H1 (cell line): Measurements from ENCODE around the gene TRABD2B. TPM values are rescaled to one million over a fixed set of nuclear protein-coding genes. Genes with fewer than 3 reads are reported as not detected.

Source experiments
- CEBPB ChIP-seq: IDR thresholded peaks from 2 replicates; pipeline ENCODE4 v1.6.1; 2012; ENCODE audit warnings: low read depth, low read length
- CREB1 ChIP-seq: IDR thresholded peaks from 2 replicates; pipeline ENCODE4 v1.6.1; 2012; ENCODE audit warnings: inconsistent platforms
- EP300 ChIP-seq, 2 experiments: IDR thresholded peaks; 1 replicate in 1 of 2; 2 replicates in 1 of 2; pipeline ENCODE4 v1.6.1; 2011 to 2012; ENCODE audit warnings: low read depth in 2 of 2, low read length in 2 of 2, mild to moderate bottlenecking in 2 of 2, borderline replicate concordance in 1 of 2, inconsistent platforms in 1 of 2, moderate library complexity in 1 of 2
- JUN ChIP-seq: IDR thresholded peaks from 2 replicates; pipeline ENCODE4 v1.6.1; 2011; ENCODE audit warnings: low read depth, mild to moderate bottlenecking, improper control_type of control experiment, low read length
- KDM1A ChIP-seq: fragments of 200-600, 300-600 bp; sonication (generic); IDR thresholded peaks from 2 replicates; pipeline ENCODE4 v1.7.1; 2016; ENCODE audit warnings: mild to moderate bottlenecking, low read length, borderline replicate concordance
- MAFK ChIP-seq: IDR thresholded peaks from 2 replicates; pipeline ENCODE4 v1.6.1; 2012; ENCODE audit warnings: low read depth, mild to moderate bottlenecking, improper control_type of control experiment, low read length
- SIRT6 ChIP-seq: IDR thresholded peaks from one replicate; pipeline ENCODE4 v1.7.1; 2012; ENCODE audit warnings: low read length, inconsistent platforms
- SIX5 ChIP-seq: IDR thresholded peaks from 2 replicates; pipeline ENCODE4 v1.6.1; 2011; ENCODE audit warnings: mild to moderate bottlenecking, low read depth, low read length
- SP4 ChIP-seq: IDR thresholded peaks from 2 replicates; pipeline ENCODE4 v1.6.1; 2012; ENCODE audit warnings: low read length, inconsistent platforms
- TAF7 ChIP-seq: optimal IDR thresholded peaks from 2 replicates; pipeline ENCODE3; 2011; ENCODE audit warnings: low read depth, mild to moderate bottlenecking, inconsistent platforms, low read length, moderate library complexity, borderline replicate concordance
- polyA plus RNA-seq, 7 experiments: library from polyadenylated mRNA; depleted of rRNA in 3 of 7; stranded (reverse) in 5 of 7; unstranded in 2 of 7; fragments of >200 nt in 5 of 7; fragments of 200-250 nt in 2 of 7; gene quantifications; 1 replicate in 5 of 7; 2 replicates in 1 of 7; 4 replicates in 1 of 7; pipeline versions ENCODE4 v1.2.1 to v1.2.3, GENCODE V29; 2011 to 2013; ENCODE audit warnings: missing spikeins in 2 of 7, mixed read lengths in 2 of 7
- total RNA-seq: library from RNA; stranded (reverse); fragmentation: NEBNext Ultra II Directional; extraction: Animal tissue kit (Norgen Biotek cat#: 25700); gene quantifications from 2 replicates; pipeline ENCODE4 v1.2.1, GENCODE V29; 2021
- TF ChIP-seq, protein P1 (sequence below): fragments of 300-600 bp; sonication (generic); IDR thresholded peaks from 2 replicates; pipeline ENCODE4 v1.7.1; 2012; ENCODE audit warnings: low read length, moderate library complexity, mild to moderate bottlenecking, inconsistent platforms; ENCODE audit not compliant: insufficient replicate concordance
- TF ChIP-seq, protein P2 (sequence below): IDR thresholded peaks from 2 replicates; pipeline ENCODE4 v1.6.1; 2012; ENCODE audit warnings: inconsistent platforms

The TRABD2B gene
- total and polyA plus RNA-seq, 2 of the 8 experiments (the other 6 are each of a cell fraction or from before 2014, with no cell fraction given), result 0.95 to 3.4 TPM

DNA sequence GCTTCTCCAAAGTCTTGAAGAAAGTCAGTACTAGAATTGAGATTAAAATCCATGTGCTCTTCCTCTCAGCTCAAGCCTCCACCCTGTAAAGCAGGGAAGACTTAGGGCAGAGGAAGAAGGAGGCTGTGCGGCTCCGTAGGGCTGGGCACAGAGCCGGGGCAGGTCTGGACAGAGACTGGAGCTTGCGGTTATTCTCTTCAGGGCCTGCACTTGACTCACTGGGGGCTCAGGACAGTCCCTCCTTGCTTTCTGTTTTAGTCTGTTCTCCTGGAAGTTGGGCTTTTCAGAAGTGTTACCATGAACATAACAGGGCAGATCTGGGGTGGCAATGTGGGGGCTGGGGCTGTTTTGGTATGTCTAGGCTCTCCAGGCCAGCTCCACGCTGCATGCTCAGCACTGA is 21.6 kb upstream of the TRABD2B start (continued):
- TF ChIP-seq, protein P1, sequence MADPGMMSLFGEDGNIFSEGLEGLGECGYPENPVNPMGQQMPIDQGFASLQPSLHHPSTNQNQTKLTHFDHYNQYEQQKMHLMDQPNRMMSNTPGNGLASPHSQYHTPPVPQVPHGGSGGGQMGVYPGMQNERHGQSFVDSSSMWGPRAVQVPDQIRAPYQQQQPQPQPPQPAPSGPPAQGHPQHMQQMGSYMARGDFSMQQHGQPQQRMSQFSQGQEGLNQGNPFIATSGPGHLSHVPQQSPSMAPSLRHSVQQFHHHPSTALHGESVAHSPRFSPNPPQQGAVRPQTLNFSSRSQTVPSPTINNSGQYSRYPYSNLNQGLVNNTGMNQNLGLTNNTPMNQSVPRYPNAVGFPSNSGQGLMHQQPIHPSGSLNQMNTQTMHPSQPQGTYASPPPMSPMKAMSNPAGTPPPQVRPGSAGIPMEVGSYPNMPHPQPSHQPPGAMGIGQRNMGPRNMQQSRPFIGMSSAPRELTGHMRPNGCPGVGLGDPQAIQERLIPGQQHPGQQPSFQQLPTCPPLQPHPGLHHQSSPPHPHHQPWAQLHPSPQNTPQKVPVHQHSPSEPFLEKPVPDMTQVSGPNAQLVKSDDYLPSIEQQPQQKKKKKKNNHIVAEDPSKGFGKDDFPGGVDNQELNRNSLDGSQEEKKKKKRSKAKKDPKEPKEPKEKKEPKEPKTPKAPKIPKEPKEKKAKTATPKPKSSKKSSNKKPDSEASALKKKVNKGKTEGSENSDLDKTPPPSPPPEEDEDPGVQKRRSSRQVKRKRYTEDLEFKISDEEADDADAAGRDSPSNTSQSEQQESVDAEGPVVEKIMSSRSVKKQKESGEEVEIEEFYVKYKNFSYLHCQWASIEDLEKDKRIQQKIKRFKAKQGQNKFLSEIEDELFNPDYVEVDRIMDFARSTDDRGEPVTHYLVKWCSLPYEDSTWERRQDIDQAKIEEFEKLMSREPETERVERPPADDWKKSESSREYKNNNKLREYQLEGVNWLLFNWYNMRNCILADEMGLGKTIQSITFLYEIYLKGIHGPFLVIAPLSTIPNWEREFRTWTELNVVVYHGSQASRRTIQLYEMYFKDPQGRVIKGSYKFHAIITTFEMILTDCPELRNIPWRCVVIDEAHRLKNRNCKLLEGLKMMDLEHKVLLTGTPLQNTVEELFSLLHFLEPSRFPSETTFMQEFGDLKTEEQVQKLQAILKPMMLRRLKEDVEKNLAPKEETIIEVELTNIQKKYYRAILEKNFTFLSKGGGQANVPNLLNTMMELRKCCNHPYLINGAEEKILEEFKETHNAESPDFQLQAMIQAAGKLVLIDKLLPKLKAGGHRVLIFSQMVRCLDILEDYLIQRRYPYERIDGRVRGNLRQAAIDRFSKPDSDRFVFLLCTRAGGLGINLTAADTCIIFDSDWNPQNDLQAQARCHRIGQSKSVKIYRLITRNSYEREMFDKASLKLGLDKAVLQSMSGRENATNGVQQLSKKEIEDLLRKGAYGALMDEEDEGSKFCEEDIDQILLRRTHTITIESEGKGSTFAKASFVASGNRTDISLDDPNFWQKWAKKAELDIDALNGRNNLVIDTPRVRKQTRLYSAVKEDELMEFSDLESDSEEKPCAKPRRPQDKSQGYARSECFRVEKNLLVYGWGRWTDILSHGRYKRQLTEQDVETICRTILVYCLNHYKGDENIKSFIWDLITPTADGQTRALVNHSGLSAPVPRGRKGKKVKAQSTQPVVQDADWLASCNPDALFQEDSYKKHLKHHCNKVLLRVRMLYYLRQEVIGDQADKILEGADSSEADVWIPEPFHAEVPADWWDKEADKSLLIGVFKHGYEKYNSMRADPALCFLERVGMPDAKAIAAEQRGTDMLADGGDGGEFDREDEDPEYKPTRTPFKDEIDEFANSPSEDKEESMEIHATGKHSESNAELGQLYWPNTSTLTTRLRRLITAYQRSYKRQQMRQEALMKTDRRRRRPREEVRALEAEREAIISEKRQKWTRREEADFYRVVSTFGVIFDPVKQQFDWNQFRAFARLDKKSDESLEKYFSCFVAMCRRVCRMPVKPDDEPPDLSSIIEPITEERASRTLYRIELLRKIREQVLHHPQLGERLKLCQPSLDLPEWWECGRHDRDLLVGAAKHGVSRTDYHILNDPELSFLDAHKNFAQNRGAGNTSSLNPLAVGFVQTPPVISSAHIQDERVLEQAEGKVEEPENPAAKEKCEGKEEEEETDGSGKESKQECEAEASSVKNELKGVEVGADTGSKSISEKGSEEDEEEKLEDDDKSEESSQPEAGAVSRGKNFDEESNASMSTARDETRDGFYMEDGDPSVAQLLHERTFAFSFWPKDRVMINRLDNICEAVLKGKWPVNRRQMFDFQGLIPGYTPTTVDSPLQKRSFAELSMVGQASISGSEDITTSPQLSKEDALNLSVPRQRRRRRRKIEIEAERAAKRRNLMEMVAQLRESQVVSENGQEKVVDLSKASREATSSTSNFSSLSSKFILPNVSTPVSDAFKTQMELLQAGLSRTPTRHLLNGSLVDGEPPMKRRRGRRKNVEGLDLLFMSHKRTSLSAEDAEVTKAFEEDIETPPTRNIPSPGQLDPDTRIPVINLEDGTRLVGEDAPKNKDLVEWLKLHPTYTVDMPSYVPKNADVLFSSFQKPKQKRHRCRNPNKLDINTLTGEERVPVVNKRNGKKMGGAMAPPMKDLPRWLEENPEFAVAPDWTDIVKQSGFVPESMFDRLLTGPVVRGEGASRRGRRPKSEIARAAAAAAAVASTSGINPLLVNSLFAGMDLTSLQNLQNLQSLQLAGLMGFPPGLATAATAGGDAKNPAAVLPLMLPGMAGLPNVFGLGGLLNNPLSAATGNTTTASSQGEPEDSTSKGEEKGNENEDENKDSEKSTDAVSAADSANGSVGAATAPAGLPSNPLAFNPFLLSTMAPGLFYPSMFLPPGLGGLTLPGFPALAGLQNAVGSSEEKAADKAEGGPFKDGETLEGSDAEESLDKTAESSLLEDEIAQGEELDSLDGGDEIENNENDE, result no peak
- TF ChIP-seq JUN, result no peak
- TF ChIP-seq EP300 (IDR thresholded peaks at IDR 0.05; ENCODE audit: borderline replicate concordance in 1 of 2, low read depth in 2 of 2, low read length in 2 of 2), result no peak
- TF ChIP-seq MAFK, result no peak
- TF ChIP-seq SIX5, result no peak
- no peak for TF ChIP-seq SP4
- TF ChIP-seq KDM1A, result no peak
- no peak for TF ChIP-seq CREB1
- TF ChIP-seq, protein P2, sequence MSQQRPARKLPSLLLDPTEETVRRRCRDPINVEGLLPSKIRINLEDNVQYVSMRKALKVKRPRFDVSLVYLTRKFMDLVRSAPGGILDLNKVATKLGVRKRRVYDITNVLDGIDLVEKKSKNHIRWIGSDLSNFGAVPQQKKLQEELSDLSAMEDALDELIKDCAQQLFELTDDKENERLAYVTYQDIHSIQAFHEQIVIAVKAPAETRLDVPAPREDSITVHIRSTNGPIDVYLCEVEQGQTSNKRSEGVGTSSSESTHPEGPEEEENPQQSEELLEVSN, result no peak
- TF ChIP-seq SIRT6, result no peak
- TF ChIP-seq CEBPB, result no peak
- TF ChIP-seq TAF7, result no peak
